Bronchial epithelial cell (primary cell): ENCODE data around the gene ARFGAP3. TPM values are rescaled to one million over a fixed set of nuclear protein-coding genes. Genes with fewer than 3 reads are reported as not detected.

Experiments used
- DNase-seq: peaks from one replicate; pipeline ENCODE4 v3.0.0-alpha.2; 2010; ENCODE audit warnings: low read depth
- FAIRE-seq: peaks from 2 replicates; lab custom pipeline; 2011; peaks lifted over from hg19 to GRCh38; lab: Jason Lieb, UNC
- H3K27me3 ChIP-seq: 2 replicates; pipeline ENCODE4 v1.5.1; 2011; ENCODE audit warnings: low read length; ENCODE audit not compliant: control insufficient read depth, insufficient read depth
- H3K36me3 ChIP-seq: 2 replicates; pipeline ENCODE4 v1.5.1; 2011; ENCODE audit warnings: low read length; ENCODE audit not compliant: control insufficient read depth, insufficient read depth
- H3K4me3 ChIP-seq: 2 replicates; pipeline ENCODE4 v1.5.1; 2011; ENCODE audit warnings: mild to moderate bottlenecking, low read depth, low read length, control low read depth
- total RNA-seq: library from RNA; depleted of rRNA; stranded (reverse); fragments of >200 nt; gene quantifications from 2 replicates; pipeline ENCODE4 v1.2.1, GENCODE V29; 2014
- TF ChIP-seq, protein P1 (sequence below): IDR thresholded peaks from 2 replicates; pipeline ENCODE4 v1.5.1; 2011; ENCODE audit warnings: mild to moderate bottlenecking, moderate library complexity, low read length, control low read depth, inconsistent platforms; ENCODE audit not compliant: insufficient read depth, severe bottlenecking

ARFGAP3 gene
- total RNA-seq, 1 donor from 2014 or later = 87.7 TPM

DNA sequence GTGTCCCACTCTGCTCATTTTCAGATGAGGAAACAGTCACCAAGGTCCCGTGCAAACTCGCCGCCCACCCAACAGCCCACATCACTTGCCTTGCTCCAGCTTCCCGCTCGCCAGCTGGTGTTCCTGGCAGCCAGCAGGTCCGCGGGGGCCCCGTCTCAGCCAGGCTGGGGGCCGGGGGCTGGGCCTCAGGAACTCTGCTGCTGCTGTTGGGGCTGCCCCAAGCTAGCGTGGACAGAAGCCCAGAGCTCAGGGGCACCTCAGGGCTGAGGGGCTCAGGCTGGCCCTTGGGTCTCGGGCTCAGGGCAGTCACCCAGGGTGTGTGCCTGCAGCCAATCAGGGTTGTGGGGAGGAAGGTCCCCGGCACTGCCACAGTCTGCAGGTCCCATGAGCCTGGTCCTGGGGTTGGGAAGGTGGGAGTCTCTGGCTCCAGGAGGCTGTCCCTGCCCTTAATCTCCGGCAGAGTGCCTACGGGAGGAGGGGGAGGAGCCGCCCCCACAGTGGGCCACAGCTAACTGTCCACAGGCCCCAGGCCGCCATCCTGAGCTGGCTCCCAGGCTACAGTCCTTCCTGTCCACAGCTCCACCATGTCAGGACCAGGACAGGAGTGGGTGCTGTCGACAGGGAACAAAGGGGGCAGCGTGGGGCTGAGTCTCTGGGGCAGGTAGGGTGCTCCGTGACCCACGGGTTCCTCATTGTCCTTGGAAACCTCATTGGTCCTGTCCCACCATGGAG, 65.2 kb downstream of the ARFGAP3 start:
- Histone ChIP-seq H3K27me3 (no peaks in the 10 kb centered on the region), H3K4me3 (no peak overlapping the region), H3K36me3 (peaks cover 2% of the 10 kb centered on the region)
- TF ChIP-seq, protein P1, sequence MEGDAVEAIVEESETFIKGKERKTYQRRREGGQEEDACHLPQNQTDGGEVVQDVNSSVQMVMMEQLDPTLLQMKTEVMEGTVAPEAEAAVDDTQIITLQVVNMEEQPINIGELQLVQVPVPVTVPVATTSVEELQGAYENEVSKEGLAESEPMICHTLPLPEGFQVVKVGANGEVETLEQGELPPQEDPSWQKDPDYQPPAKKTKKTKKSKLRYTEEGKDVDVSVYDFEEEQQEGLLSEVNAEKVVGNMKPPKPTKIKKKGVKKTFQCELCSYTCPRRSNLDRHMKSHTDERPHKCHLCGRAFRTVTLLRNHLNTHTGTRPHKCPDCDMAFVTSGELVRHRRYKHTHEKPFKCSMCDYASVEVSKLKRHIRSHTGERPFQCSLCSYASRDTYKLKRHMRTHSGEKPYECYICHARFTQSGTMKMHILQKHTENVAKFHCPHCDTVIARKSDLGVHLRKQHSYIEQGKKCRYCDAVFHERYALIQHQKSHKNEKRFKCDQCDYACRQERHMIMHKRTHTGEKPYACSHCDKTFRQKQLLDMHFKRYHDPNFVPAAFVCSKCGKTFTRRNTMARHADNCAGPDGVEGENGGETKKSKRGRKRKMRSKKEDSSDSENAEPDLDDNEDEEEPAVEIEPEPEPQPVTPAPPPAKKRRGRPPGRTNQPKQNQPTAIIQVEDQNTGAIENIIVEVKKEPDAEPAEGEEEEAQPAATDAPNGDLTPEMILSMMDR = no peak
- DNase-seq (no peak), FAIRE-seq (no peak)

DNA sequence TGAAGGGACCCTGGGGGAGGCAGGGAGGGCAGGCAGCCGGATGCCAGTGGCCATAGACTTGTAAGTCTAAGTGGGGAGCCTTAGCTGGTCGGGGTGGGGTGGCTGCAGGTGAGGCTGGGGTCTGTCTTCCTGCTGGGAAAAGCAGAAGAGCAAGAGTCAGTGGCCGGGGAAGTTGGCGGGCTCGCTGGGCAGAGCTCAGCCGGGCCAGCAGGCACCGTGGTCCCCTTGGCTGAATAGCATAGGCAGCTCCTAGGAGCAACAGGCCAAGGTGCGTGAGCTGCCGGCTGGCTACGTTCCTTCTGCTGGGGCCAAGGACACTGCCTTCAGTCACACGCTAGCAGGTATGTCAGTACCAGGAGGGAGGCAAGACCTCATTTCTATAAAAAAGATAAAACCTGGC, 68.6 kb downstream of the ARFGAP3 start:
- TF ChIP-seq, protein P1 = no peak
- DNase-seq (no peak), FAIRE-seq (no peak)
- Histone ChIP-seq H3K4me3 (no peak overlapping the region), H3K27me3 (no peaks in the 10 kb centered on the region), H3K36me3 (no peaks in the 10 kb centered on the region)

DNA sequence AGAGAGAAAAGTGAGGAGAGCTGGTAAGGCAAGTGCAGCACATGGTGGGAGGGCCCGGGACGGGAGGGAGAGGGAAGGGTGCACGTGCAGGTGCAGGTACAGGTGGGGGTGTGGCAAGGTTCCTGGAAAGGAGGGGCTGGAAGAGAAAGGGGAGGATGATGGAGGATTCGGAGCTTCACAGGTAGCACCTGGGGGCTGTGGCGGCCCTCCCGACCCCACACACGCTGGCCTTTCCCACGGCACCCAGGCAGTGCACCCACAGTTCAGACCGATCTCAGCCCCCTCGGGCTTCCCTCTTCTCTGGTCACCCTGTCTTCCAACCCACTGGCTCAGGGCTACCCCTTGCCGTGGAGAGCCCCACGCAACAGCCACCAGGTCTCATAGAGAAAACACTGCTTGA, 69.1 kb downstream of the ARFGAP3 start:
- Histone ChIP-seq H3K4me3 (no peak overlapping the region), H3K36me3 (no peaks in the 10 kb centered on the region), H3K27me3 (no peaks in the 10 kb centered on the region)
- FAIRE-seq (no peak), DNase-seq (no peak)
- TF ChIP-seq, protein P1 = no peak

DNA sequence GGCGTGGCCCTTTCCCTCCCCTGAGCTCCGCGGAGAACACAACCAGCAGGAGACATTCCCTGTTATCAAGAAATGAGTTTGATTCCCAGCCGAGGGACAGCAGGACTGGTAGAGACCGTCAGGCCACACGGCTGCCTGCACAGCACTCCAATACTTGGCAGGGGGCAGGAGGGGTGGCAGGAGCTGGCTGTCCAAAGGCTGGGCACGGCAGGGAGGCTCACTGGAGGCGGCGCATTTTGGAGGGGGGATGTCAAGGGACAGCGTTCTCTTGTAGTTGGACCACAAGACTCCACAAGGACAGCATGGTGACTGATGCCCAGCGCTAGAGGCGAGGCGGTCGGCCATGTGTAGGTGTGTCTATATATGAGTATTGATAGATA, 69.7 kb downstream of the ARFGAP3 start:
- DNase-seq (no peak), FAIRE-seq (no peak)
- no peak overlapping the region for H3K4me3 ChIP-seq
- no peaks in the 10 kb centered on the region for H3K27me3 ChIP-seq
- no peaks in the 10 kb centered on the region for H3K36me3 ChIP-seq
- TF ChIP-seq, protein P1 = no peak

DNA sequence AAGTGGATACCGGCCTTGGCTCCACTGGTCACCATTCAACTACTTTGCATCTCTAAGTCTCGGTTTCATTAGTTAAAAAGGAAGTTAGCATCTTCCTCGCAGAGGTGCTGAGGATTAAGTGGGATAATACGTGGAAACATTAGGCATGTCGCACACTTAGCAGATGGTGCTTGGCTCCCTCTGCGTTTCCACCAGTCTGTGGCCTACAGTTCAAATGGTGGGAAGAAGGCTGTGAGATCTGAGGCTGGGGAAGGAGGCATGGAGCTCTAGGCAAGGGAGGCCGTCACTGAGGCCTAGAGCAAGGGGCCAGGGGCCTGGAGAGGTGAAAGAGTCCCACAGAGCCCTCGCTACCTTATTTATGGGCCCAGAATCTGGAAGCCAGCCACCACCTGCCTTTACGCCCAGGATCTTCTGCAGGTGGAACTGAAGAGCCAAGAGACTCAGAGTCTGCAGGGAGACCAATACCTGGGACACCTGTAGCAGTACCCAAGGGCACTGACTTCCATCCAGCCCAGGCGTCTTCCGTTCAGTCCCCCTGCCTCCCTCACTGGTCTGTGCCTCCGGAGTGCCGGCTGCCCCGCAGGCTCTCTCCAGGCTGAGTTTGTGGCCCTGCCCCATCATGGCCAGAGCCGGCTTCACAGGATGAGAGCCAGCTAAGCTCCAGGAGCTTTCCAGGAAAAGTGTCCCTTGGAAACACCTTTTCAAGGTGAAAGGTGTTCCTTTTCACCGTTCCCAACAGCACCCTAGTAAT, 70.3 kb downstream of the ARFGAP3 start:
- DNase-seq = no peak
- no peak overlapping the region for H3K4me3 ChIP-seq
- no peaks in the 10 kb centered on the region for H3K36me3 ChIP-seq
- no peak for FAIRE-seq
- TF ChIP-seq, protein P1 = no peak
- no peaks in the 10 kb centered on the region for H3K27me3 ChIP-seq
